SK-N-SH (cell line): ENCODE measurements around the gene CYB561A3. TPM values are rescaled to one million over a fixed set of nuclear protein-coding genes. Genes with fewer than 3 reads are reported as not detected.

ENCODE experiments used
- CTCF ChIA-PET: fragments of 300-600, 350-600 bp; formaldehyde crosslinking; extraction: SDS; loops from one replicate; lab custom pipeline; 2021; lab: Yijun Ruan, JAX
- POLR2A ChIA-PET: fragments of 350-600 bp; sonication (Branson Sonifier 250); formaldehyde crosslinking; extraction: SDS; loops from one replicate; lab custom pipeline; 2020; ENCODE audit warnings: antibody characterized with exemption, inconsistent platforms; lab: Yijun Ruan, JAX
- DNase-seq: peaks from one replicate; pipeline ENCODE4 v3.0.0; 2012
- H2AFZ ChIP-seq: fragments of 200-600 bp; sonication (generic); 2 replicates; pipeline ENCODE4 v1.8.1; 2016; ENCODE audit warnings: antibody characterized with exemption, mild to moderate bottlenecking, low read depth
- H3F3A ChIP-seq: fragments of 200-600 bp; sonication (generic); replicated peaks from 2 replicates; pipeline ENCODE3; 2016; ENCODE audit warnings: antibody characterized with exemption, mild to moderate bottlenecking; ENCODE audit not compliant: insufficient read depth
- H3K27ac ChIP-seq, 2 experiments: fragments of 200-500 bp in 1 of 2; fragments of 200-600 bp in 1 of 2; sonication (Bioruptor generic) in 1 of 2; sonication (generic), shearing (Covaris generic) in 1 of 2; 2 replicates each; pipeline versions ENCODE4 v1.5.1 to v1.6.1; 2014 to 2016; ENCODE audit warnings: low read depth in 2 of 2, inconsistent platforms in 1 of 2, low read length in 1 of 2, mild to moderate bottlenecking in 1 of 2, mixed read lengths in 1 of 2
- H3K27me3 ChIP-seq: fragments of 200-600 bp; sonication (generic), shearing (Covaris generic); 2 replicates; pipeline ENCODE4 v1.6.1; 2016; ENCODE audit warnings: mixed run types; ENCODE audit not compliant: insufficient read depth
- H3K36me3 ChIP-seq, 2 experiments: fragments of 200-500 bp in 1 of 2; fragments of 200-600 bp in 1 of 2; sonication (Bioruptor generic) in 1 of 2; sonication (generic) in 1 of 2; replicated peaks in 1 of 2; 2 replicates each; pipeline versions ENCODE3 to v1.5.1; 2014 to 2016; ENCODE audit warnings: low read length in 1 of 2, mild to moderate bottlenecking in 1 of 2; ENCODE audit not compliant: insufficient read depth in 2 of 2, control insufficient read depth in 1 of 2
- H3K4me1 ChIP-seq, 2 experiments: fragments of 200-500 bp in 1 of 2; fragments of 200-600 bp in 1 of 2; sonication (Bioruptor generic) in 1 of 2; sonication (generic), shearing (Covaris generic) in 1 of 2; 2 replicates each; pipeline versions ENCODE4 v1.5.1 to v1.6.1; 2014 to 2016; ENCODE audit warnings: low read depth in 1 of 2, low read length in 1 of 2, mixed run types in 1 of 2; ENCODE audit not compliant: insufficient read depth in 2 of 2, control insufficient read depth in 1 of 2
- H3K4me2 ChIP-seq: fragments of 200-600 bp; sonication (generic), shearing (Covaris generic); 2 replicates; pipeline ENCODE4 v1.6.1; 2017; ENCODE audit warnings: mixed run types
- H3K4me3 ChIP-seq, 2 experiments: fragments of 200-500 bp in 1 of 2; fragments of 200-600 bp in 1 of 2; sonication (Bioruptor generic) in 1 of 2; sonication (generic), shearing (Covaris generic) in 1 of 2; 2 replicates each; pipeline versions ENCODE4 v1.5.1 to v1.8.1; 2014 to 2016; ENCODE audit warnings: low read depth in 2 of 2, inconsistent platforms in 1 of 2, low read length in 1 of 2, mild to moderate bottlenecking in 1 of 2, mixed read lengths in 1 of 2, moderate library complexity in 1 of 2
- H3K79me2 ChIP-seq: fragments of 200-600 bp; sonication (generic); 2 replicates; pipeline ENCODE4 v1.8.1; 2017; ENCODE audit warnings: mild to moderate bottlenecking; ENCODE audit not compliant: insufficient read depth
- H3K9ac ChIP-seq: fragments of 200-600 bp; sonication (generic); 2 replicates; pipeline ENCODE4 v1.6.1; 2017; ENCODE audit warnings: mixed run types
- H3K9me2 ChIP-seq: fragments of 200-600 bp; sonication (generic); 2 replicates; pipeline ENCODE4 v1.6.1; 2017; ENCODE audit warnings: mixed run types
- H3K9me3 ChIP-seq: fragments of 200-600 bp; sonication (generic); 2 replicates; pipeline ENCODE4 v1.6.1; 2017; ENCODE audit warnings: mixed run types, mild to moderate bottlenecking, moderate library complexity
- H4K20me1 ChIP-seq: fragments of 200-600 bp; sonication (generic); 2 replicates; pipeline ENCODE4 v1.6.1; 2017; ENCODE audit warnings: mild to moderate bottlenecking, mixed run types; ENCODE audit not compliant: insufficient read depth
- CTCF ChIP-seq: fragments of 200-600 bp; sonication (generic); IDR thresholded peaks from 2 replicates; pipeline ENCODE4 v1.6.1; 2017; ENCODE audit warnings: antibody characterized with exemption, mild to moderate bottlenecking, moderate library complexity
- EZH2phosphoT487 ChIP-seq: fragments of 200-600 bp; sonication (generic); IDR thresholded peaks from 2 replicates; pipeline ENCODE4 v1.6.1; 2017; ENCODE audit warnings: low read depth, mixed run types, mild to moderate bottlenecking, antibody characterized with exemption, moderate library complexity, borderline replicate concordance
- FOSL2 ChIP-seq: IDR thresholded peaks from 2 replicates; pipeline ENCODE4 v1.4.0; 2012; ENCODE audit warnings: low read depth, mild to moderate bottlenecking, moderate library complexity, borderline replicate concordance
- FOXM1 ChIP-seq: IDR thresholded peaks from 2 replicates; pipeline ENCODE4 v1.4.0; 2012; ENCODE audit warnings: low read depth, mild to moderate bottlenecking
- GABPA ChIP-seq: IDR thresholded peaks from 2 replicates; pipeline ENCODE4 v1.4.0; 2012; ENCODE audit warnings: low read depth, mild to moderate bottlenecking
- GATA2 ChIP-seq: sonication (generic); formaldehyde crosslinking; IDR thresholded peaks from 2 replicates; pipeline ENCODE4 v1.5.0; 2020; ENCODE audit warnings: mild to moderate bottlenecking, missing genetic modification reagents
- MAX ChIP-seq: IDR thresholded peaks from 2 replicates; pipeline ENCODE4 v1.4.0; 2012; ENCODE audit warnings: low read depth
- MXI1 ChIP-seq: IDR thresholded peaks from 2 replicates; pipeline ENCODE4 v1.6.1; 2012; ENCODE audit warnings: mild to moderate bottlenecking, low read depth, low read length, improper control_type of control experiment
- SIN3A ChIP-seq: IDR thresholded peaks from 2 replicates; pipeline ENCODE4 v1.6.1; 2012; ENCODE audit warnings: low read depth, mild to moderate bottlenecking, low read length, moderate library complexity, borderline replicate concordance
- TCF12 ChIP-seq: IDR thresholded peaks from 2 replicates; pipeline ENCODE4 v1.4.0; 2012
- TEAD4 ChIP-seq: IDR thresholded peaks from 2 replicates; pipeline ENCODE4 v1.4.0; 2012; ENCODE audit warnings: mild to moderate bottlenecking, borderline replicate concordance; ENCODE audit not compliant: insufficient read depth
- ZBTB33 ChIP-seq: IDR thresholded peaks from 2 replicates; pipeline ENCODE4 v1.4.0; 2012; ENCODE audit warnings: low read depth, borderline replicate concordance
- WGBS: methylation state at CpG from one replicate; pipeline ENCODE4 v1.1.6; 2017; ENCODE audit warnings: low lambda C conversion rate; 5-methylcytosine and 5-hydroxymethylcytosine counted together
- polyA plus RNA-seq, 3 experiments: library from polyadenylated mRNA; depleted of rRNA; stranded (reverse); fragments of >200 nt; gene quantifications; 2 replicates each; pipeline ENCODE4 v1.2.3, GENCODE V29; 2012
- TF ChIP-seq, protein P1 (sequence below): IDR thresholded peaks from 2 replicates; pipeline ENCODE4; 2012
- TF ChIP-seq, protein P2 (sequence below): fragments of 150-350 bp; IDR thresholded peaks from 2 replicates; pipeline ENCODE4 v1.6.1; 2017; ENCODE audit warnings: antibody characterized with exemption, low read length, low read depth, borderline replicate concordance

The CYB561A3 gene
- polyA plus RNA-seq, 1 of the 3 experiments (the other 2 are of a cell fraction) = 76.4 TPM

GRCh38 chr11:61329871-61330270, 31.8 kb downstream of the CYB561A3 start:
- H3K36me3 ChIP-seq = peaks cover 40 to 42% of the 10 kb centered on the region in 2 experiments
- no peaks in the 10 kb centered on the region for H3K9me2 ChIP-seq
- H3K27ac ChIP-seq = no peak overlapping the region
- H3K79me2 ChIP-seq = peaks cover 81% of the 10 kb centered on the region
- no peak overlapping the region for H3K9ac ChIP-seq
- DNase-seq = no peak
- WGBS = 98% methylated on average over 4 of the region's 4 CpGs
- peaks cover 9% of the 10 kb centered on the region for H3F3A ChIP-seq
- no peak overlapping the region for H2AFZ ChIP-seq
- H3K4me1 ChIP-seq = peaks cover 26 to 28% of the 10 kb centered on the region in 2 experiments
- no peaks in the 10 kb centered on the region for H3K27me3 ChIP-seq
- POLR2A ChIA-PET = no interaction called here
- no peaks in the 10 kb centered on the region for H3K9me3 ChIP-seq
- CTCF ChIA-PET = interaction anchor here (1.1 to 1.3 kb wide), 4 partner anchors 14 to 117 kb away, joined by 3 to 6 read pairs (median 3); no protein-coding TSS in a partner anchor
- TF ChIP-seq EZH2phosphoT487 (no peak), GABPA (no peak), MXI1 (no peak), SIN3A (no peak), GATA2 (CRISPR knock-in tag) (no peak), MAX (no peak), FOSL2 (no peak), CTCF (no peak), TEAD4 (no peak), TCF12 (no peak), FOXM1 (no peak), ZBTB33 (no peak)
- TF ChIP-seq, protein P1, sequence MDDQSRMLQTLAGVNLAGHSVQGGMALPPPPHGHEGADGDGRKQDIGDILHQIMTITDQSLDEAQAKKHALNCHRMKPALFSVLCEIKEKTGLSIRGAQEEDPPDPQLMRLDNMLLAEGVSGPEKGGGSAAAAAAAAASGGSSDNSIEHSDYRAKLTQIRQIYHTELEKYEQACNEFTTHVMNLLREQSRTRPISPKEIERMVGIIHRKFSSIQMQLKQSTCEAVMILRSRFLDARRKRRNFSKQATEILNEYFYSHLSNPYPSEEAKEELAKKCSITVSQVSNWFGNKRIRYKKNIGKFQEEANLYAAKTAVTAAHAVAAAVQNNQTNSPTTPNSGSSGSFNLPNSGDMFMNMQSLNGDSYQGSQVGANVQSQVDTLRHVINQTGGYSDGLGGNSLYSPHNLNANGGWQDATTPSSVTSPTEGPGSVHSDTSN = no peak
- TF ChIP-seq, protein P2, sequence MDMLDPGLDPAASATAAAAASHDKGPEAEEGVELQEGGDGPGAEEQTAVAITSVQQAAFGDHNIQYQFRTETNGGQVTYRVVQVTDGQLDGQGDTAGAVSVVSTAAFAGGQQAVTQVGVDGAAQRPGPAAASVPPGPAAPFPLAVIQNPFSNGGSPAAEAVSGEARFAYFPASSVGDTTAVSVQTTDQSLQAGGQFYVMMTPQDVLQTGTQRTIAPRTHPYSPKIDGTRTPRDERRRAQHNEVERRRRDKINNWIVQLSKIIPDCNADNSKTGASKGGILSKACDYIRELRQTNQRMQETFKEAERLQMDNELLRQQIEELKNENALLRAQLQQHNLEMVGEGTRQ = no peak
- TF ChIP-seq, all 33 proteins: peak for 0
- no peak overlapping the region for H3K4me3 ChIP-seq
- H3K4me2 ChIP-seq = no peak overlapping the region
- peaks cover 38% of the 10 kb centered on the region for H4K20me1 ChIP-seq
